NCI-H82 treated with DMSO at 0.1 percent for 48 hours (cell line): ENCODE data around the gene FILIP1L.

ENCODE experiments used
- DNase-seq: peaks from one replicate; lab custom pipeline; 2025; ENCODE audit not compliant: unreplicated experiment; lab: John Stamatoyannopoulos, UW

FILIP1L gene

DNA sequence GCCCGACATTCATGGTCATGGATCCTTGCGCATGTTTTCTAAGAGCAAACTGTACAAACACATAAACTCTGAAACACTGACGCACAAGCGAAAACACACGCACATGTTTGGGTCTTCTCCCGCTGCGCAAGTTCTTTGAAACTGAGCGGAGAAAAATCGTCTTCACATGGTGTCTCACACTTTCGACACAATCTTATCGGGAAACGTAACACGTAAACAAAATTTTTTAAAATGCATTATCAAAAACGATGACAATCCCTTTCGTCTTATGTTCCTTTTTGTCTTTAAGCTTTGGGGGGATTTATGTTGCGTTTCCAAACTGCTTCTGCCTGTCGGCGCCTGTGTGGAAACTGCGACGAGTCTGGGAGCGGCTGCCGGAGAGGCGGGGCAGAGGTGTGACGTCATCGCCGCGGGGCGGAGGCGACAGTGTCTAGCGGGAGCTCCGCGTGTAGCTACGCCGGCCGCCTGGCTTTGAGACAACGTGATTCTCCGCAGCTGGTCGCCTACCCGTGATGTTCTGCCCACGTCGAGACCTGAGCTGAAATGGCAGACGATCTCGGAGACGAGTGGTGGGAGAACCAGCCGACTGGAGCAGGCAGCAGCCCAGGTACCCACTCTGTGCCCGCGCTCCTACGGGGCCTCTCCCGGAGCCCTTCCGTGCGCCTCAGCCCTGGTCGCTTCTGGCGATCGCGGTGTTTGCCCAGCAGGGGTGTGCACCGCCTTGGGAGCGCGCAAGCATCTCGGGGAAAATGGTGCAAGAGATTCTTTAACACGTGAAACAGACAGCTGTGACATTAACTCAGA, 296.7 kb downstream of the FILIP1L start, which contains the start of gene CMSS1:
Gene CMSS1, plus strand, starts transcription at position 426 of the 804 bp plus-strand sequence.
- peak; percentile 91 for DNase-seq

DNA sequence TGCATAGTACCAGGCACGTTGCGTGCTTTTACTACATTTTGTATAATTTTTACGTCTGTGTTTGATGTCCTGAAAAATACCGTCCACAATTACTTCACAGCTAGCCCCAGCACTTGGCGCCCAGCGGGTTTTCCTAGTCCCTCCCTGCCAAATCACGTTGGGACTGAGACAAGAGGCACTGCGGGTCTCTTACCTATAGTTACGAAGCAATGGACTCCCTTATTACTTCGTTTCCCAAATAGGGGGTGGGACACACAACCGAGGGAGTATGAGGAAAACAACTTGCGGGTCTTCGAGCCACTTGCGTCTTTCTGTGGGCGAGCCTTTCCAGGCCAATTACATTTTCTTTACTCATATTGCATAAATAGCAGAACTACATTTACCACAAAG, 297.3 kb downstream of the FILIP1L start:
- peak; percentile 79 for DNase-seq

DNA sequence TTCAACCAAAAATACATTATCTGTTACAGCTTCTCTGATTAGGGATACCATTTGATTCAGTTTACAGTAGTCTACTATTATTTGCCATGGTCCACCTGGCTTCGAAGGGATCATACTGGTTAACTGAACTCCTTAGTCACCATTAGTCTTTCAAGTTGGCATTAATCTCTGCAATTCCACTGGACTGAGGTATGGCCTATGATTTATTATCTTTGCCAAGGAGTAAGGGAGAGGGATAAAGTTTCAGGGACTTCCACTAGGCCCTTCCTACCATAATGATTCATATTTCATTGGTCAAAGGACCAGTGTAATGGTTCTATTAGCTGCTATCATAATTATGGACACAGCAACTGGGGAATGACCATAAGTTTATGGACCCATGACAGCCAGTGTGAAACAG, 303.9 kb downstream of the FILIP1L start:
- DNase-seq = no peak

DNA sequence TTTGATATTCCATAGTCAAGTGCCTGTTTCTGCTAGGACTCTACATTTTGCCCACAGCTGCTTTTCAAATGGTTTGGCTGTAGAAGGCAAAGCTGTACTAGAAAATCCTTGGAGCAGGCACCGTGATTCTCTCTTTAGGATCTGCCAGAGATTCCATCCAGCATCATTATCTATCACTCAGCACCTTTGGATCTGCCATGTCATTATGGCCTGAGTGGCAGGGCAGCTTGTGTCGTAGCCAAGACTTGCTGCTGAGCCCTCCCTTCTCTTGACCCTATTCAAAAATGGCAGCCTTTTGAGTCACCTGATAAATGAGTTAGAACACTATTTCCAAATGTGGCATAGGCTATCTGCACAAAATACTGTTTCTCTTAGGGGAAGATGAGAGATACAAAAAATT, 304.7 kb downstream of the FILIP1L start:
- DNase-seq = no peak

DNA sequence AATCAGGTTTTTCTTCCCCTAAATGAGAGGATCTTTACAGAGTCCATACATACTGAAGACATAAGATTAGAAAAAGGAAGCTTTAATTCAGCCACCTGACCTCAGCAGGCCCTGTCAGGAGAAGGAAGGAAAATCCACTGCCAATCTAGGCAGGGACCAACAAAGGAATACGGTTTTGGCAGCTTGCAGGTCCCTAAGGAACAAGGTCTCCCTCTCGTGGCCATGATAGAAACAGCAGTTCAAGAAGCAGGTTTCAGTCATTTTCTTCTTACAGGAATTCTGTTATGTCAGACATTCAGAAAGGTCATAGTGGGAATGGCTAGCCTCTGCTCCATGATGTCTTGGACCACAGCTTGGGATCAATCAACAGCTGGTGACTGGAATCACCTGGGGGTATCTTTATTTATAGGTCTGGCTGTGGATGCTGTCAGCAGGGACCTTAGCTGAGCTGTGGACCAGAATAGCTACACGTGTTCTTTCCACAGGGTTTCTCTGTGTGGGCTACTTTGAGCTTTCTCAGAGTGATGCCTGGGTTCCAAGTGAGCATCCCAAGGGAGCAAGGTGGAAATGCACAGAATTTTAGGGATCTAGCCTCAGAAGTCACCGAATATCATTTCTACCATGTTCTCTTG, 306.0 kb downstream of the FILIP1L start:
- peak; percentile 33 for DNase-seq

DNA sequence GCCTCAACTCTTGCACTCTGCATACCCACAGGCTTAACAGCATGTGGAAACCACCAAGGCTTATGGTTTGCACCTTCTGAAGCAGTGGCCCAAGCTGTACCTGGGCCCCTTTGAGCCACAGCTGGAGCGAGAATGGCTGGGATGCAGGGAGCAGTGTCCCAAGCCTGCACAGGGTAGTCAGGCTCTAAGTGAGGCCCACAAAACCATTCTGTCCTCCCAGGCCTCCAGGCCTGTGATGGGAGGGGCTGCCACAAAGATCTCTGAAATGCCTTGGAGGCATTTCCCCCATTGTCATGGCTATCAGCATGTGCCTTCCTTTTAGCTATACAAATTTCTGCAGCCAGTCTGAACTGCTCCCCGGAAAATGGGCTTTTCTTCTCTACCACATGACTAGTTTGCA, 309.1 kb downstream of the FILIP1L start:
- no peak for DNase-seq

DNA sequence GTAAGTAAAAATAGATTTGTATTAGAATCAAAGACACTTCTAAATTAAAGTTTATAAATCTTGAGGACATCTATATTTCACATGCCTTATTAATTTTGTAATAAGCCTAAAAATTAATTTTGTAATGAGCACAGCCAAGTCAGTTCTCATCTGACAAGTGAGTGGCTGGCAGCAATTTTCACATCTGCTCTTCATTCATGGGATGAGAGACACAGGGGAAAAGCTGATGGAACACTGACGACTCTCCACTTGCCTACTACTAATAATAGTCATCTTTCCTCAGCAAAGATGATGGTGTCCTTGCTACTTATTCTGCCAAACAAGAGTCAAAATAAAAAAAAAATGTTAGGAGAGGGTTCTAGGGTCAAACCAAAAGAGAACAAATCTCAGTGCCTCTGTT, 311.0 kb downstream of the FILIP1L start:
- DNase-seq = no peak

DNA sequence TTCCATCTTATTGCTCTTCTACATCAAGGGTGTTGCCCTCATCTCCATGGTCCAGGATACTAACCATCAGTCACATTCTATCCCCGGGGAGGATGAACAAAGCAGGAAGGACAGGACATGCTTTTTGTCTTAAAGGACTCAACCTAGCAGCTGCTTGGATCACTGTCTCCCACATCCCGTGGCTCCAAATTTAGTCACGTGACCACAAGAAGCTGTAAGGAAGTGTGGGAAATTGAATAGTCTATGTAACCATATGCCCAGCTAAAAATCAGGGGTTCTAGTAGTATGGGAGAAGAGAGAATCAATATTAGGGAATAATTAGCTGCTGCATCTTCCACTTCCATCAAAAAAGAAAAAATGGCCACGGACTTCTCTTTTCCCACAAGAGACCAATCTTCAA, 314.9 kb downstream of the FILIP1L start:
- no peak for DNase-seq

DNA sequence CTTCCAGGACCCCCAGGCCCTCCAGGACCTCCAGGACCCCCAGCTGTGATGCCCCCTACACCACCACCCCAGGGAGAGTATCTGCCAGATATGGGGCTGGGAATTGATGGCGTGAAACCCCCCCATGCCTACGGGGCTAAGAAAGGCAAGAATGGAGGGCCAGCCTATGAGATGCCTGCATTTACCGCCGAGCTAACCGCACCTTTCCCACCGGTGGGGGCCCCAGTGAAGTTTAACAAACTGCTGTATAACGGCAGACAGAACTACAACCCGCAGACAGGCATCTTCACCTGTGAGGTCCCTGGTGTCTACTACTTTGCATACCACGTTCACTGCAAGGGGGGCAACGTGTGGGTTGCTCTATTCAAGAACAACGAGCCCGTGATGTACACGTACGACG, 318.7 kb downstream of the FILIP1L start:
- DNase-seq = no peak

DNA sequence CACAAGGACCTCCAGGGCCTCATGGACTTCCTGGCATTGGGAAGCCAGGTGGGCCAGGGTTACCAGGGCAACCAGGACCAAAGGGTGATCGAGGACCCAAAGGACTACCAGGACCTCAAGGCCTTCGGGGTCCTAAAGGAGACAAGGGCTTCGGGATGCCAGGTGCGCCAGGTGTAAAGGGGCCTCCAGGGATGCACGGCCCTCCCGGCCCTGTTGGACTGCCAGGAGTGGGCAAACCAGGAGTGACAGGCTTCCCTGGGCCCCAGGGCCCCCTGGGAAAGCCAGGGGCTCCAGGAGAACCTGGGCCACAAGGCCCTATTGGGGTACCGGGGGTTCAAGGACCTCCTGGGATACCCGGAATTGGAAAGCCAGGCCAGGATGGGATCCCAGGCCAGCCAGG, 319.8 kb downstream of the FILIP1L start:
- DNase-seq = no peak

DNA sequence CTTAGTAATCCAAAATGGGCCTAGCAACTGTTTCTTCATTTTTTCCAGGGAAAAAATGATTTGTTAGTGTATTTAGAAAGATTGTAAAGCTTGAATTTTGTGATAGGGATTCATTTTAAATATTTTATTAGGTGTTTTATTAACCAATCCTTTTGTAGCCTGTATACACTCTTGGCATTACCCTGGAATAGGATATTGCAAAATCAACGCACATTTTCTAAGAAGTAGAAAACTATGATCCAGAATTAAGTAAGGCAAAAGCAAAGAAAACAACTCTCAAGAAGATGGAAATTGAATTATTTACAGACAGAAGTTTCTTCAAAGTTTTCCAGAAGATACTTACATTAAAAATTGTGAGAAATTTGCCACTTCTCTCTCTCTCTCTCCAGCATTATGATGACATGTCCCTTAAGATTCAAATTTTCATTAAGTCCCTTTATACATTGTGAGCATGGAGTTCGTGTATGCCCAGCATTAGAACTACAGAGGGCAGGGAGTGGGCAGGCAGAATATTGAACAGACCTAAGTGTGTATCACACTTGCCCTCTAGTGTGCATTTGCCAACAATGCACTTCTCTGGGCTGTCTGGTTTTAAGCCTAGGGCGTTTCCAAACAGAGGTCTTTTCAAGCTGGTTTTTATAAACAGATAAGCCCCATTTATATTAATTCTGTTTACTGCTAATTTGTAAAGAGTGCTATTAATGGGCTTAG, 325.1 kb downstream of the FILIP1L start:
- DNase-seq = peak; percentile 50
